ENCODE data around the gene LTF.
"Not testable (repeated sequence)": the region's sequence is repeated elsewhere in the genome, so short reads cannot be mapped to it uniquely, and the experiment has no call there.

LTF gene

DNA sequence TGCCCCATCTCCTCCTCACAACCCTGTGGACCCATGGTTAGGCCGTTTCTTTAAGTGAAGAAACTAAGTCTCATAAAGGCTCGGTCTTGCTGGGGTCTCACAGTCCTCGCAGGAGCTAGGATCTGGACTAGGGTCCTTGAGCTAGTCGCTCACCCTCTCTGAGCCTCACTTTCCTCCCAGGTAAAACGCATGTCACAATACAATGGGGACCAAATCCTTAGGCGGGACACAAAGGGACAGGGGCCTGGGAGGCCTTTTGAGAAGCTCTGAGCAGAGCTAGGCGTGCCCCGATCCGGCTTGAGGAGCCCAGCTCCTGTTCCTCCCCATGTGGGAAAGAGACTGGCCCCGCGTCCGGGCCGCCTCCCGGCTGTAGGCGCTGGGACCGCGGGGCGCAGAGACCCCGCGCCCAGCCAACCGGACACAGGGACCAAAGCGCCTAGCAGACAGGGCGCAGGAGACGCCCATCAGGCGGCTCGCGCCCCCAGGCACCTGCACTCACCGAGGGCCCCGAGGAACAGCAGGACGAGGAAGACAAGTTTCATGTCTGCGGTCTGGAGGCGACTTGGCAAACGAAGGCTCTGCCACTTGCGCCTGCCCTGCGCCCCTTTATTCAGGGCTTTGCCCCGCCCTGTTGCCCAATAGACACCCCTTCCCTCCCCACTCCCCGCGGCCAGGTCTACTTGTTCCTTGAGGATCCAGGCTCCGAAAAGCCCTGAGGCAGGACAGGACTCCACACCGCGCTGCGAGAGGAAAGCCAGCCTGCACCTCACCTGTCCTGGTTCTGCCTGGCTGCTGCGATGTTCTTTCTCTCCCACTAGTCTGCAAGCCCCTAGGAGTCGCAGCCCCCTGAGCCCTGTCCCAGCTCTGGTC lies at the start of gene LTF:
LTF (minus strand) TSS at position 580 of the 870 bp plus-strand sequence; CDS start at position 542, 38 bp downstream.
- no peak for DNase-seq

DNA sequence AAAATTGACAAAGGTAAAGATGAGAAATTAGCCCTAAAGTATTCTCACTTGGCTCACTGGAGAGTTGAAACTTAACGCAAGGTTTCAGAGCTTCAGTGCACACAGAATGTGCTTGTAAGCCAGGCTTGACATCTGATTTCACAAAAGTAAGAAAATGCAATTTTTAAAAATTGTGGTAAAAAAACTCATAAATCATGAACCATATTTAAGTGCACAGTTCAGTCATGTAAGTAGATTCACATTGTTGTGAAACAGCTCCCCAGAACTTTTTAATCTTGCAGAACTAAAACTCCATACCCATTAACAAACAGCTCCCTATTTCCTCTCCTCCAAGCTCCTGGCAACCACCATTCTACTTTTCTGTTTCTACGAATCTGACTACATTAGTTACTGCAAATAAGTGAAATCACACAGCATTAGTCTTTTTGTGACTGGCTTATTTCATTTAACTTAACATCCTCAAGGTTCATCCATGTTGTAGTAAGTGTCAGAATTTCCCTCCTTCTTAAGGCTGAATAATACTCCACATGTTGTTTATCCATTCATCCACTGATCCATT lies 47.6 kb upstream of the LTF start:
- DNase-seq: no peak

DNA sequence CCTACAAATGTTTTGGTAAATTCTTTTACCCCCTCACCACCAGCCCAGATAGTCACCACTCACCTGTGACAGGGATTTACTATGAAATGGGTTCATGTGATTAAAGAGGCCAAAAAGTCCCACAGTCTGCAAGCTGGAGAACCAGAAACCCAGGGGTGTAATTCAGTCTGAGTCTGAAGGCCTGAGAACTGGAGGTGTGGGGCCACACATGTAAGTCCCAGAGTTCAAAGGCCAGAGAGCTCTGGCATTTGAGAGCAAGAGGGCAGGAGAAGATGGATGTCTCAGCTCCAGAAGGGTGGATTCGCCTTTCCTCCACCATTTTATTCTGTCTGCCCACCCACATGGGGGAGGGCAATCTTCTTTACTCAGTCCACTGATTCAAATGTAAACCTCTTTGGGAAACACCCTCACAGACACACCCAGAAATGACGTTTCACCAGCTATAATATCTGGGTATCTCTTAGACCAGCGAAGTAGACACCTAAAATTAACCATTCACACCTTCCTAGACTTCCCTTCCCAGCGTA lies 45.0 kb upstream of the LTF start:
- DNase-seq: no peak

DNA sequence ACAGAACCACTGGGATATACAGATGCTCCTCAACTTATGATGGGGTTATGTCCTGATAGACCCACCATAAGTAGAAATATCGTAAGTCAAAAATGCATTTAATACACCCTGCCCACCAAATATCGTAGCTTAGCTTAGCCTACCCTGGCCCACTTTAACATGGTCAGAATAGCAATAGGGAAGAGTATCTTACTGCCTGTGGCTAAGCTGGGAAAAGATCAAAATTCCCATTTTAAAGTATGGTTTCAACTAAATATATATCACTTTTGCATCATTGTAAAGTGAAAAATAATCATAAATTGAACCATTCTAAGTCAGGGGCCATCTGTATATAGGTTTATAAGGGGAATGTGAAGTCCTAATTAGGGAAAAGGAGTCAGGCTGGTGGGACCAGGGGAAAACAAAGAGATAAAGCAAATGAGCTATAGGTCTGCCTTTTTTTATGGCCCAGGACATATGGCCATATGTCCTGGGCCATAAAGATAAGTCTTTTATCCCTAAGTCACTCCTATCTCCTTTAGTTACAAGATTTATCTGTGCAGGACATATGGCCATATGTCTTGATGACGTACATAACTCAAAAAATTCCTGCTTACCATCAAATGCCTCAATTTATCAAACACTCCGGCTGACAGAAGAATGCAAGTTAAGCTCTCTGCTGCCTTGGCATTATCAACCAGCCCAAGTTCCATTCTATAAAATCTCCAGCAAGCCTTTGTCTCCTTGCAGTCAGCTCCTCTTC lies 44.3 kb upstream of the LTF start:
- no peak for DNase-seq

DNA sequence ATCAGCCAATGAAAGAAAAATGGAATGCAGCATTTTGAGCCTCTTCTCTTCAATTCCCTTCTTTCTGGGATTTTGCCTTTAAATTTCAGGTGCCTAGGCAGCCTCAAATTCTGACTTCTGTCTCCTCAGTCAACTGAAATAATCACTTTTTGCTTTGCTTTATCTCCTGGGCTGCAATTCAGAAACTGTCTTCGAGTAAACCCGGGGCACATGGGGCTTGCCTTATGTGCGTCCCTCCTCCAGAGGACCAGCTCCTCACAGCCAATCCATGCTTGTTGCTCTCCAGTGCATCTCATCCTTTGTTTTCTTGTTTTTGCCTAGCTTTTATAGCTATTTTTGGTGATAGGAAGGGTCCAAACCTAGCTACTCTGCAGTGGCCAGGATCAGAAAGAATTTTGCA lies 41.8 kb upstream of the LTF start:
- no peak for DNase-seq

DNA sequence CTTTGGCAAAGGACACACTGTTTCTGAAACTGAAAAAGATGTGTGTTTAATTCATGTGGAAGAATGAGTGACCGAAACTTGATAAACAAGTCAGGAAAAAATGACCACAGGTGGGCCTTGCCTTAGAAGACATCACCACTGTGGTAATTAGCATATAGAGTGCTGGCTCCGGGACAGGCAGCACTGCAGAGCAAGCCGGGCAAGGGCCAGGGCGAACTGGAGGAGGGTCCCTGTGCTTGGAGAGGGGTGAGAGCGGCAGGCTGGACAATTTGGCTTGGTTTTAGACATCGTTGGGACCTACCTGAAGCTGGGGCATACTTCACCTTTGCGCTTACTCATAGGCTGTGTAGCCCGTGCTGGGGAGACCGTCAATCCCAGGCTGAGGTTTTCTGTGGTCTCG lies 41.2 kb upstream of the LTF start:
- DNase-seq: no peak

DNA sequence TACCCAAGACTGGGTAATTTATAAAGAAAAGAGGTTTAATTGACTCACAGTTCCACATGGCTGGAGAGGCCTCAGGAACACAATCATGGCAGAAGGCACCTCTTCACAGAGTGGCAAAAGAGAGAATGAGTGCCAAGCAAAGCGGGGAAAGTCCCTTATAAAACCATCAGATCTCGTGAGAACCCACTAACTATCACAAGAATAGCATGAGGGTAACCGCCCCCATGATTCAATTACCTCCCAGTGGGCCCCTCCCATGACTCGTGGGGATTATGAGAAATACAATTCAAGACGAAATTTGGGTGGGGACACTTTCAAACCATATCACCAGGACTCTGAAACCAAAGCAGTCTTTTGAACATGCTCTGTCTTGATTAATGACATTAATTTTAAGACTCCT lies 40.1 kb upstream of the LTF start:
- no peak for DNase-seq

DNA sequence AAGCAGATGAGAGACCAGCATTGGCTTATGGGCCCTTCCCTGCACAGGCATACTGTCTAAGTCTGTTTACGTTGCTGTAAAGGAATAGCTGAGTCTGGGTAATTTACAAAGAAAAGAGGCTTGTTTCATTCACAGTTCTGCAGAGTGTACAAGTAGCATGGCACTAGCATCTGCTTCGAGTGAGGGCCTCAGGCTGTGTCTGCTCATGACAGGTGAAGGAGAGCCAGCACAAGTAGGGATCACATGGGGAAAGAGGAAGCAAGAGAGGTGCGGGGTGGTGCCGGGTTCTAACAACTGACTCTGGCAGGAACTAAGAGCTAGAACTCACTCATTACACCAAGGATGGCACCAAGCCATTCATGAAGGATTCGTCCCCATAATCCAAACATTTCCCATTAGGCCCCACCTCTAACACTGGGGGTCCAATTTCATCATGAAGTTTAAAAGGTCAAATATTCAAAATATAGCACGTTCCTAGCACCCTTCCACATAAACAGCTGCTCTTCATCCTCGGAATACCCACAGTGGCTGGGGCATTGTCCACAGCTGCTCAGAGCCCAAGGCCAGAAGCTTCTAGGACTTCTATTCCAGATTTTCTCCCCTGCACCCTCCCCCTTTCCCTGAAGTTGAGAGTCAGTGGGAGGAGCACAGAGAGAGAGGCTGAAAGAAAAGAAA lies 38.6 kb upstream of the LTF start:
- no peak for DNase-seq

DNA sequence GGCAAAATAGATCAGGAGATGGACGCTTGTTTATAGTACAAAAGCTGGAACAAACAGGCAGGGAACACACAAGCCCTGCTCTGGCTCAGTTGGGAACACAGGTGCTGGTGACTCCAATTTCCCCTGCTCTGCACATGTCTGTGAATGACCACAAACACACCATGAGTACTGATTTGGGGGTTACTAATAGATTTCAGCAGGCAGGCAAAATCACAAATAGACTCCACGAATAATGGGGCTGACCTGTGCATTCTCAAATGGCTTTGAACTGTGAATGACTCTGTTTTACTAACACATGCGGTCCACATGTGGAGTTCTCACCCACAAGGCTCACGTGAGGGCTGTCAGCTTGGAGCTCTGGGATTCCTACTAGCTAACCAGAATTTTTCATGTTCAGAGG lies 37.0 kb upstream of the LTF start:
- DNase-seq: no peak

DNA sequence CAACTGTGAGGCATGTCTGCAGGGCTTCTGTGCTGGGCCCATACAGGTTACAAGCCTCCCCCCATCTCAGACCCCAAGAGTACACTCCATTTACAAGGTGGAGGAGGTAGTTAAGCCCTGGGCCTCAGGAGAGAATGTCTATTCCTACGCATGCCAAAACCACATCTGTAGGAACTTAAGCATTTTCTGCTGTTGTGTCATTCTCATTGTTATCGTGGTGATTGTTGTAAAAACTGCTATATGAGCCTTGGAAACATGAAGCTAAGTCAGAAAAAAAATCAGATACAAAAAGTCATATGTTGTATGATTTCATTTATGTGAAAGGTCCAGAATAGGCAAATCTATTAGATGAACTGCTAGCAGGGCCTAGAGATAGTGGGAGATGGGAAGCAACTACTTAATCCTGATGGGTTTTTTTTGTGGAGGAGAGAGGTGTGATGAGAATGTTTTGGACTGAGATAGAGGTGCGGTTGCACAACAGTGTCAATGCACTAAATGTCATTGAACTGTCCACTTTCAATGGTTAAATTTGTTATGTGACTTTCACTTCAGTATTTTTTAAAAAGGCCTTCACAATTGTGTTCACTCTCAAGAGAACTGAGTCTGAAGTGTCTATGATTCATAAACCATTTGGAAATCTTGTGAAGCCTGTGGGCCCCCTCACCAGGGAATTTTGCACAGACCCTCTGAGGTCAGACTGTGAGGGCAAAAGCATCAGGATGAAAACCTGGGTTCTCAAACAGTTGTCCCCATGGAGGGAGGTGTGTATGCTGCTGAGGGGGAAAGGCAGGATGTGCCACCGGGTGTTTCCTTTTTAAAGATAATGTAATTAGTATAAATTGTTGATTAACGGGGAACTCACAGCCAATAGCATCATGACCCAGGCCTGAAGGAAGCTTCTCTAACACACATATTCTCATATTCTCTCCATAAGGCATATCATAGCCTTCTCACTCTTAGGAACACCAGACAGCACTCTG lies 36.2 kb upstream of the LTF start:
- no peak for DNase-seq

DNA sequence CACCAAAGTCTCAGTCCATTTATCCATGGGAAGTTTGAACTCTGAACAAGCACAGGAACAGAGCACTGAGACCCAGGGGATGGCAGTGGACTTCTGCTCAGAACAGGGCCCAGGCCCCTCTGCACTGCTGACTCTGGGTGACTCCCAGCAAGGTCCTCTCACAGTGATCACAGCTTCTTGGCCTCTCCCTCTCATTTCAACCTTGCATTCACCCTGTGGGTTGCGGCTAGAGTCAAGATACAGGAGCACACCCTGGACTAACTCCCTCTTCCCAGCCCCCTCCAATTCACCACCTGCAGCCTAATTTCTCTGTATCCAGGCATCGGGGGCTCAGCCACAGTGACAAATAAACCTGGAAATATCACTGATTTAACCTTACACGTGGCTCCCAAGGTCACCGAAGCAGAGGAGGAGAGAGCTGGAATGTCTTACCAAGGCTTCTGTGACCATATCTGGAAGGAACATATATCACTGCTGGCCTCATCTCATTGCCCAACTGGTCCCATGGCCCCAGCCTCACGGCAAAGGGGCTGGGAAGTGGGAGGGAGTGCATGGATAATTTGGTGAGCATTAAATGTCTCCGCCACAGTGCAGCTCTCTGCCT lies 34.3 kb upstream of the LTF start:
- DNase-seq: no peak

DNA sequence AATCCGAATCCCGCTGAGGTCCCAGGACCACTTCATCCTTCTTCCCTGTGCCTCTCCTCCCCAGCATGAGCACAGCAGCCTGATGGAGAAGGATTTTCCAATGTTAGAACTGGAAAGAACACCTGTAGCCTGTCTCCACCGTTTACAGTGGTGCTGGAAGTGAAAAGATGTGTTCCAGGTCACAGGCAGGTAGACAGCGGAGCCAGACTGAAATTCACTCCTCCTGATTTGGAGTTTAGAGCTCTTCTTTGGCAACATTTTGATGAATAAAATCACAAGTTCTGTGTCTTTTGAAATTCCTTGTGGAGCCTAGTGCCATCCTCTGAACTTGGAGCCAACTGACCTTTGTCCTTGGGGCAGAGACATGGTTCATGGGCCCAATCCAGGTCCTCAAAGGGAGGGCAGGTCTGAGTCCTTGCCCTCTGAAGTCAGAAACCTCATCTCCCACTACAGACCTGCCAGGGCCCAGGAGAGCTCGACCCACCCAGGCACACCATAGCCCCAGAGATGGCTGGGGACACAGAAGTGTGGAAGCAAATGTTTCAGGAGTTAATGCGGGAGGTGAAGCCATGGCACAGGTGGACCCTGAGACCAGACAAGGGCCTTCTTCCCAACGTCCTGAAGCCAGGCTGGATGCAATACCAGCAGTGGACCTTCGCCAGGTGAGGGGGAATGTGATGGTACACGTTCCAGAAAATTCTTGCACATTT lies 33.0 kb upstream of the LTF start, which contains the start of gene RTP3:
RTP3 (plus strand) TSS at position 421 of the 710 bp plus-strand sequence; CDS start at position 508, 87 bp downstream.
- DNase-seq: no peak

DNA sequence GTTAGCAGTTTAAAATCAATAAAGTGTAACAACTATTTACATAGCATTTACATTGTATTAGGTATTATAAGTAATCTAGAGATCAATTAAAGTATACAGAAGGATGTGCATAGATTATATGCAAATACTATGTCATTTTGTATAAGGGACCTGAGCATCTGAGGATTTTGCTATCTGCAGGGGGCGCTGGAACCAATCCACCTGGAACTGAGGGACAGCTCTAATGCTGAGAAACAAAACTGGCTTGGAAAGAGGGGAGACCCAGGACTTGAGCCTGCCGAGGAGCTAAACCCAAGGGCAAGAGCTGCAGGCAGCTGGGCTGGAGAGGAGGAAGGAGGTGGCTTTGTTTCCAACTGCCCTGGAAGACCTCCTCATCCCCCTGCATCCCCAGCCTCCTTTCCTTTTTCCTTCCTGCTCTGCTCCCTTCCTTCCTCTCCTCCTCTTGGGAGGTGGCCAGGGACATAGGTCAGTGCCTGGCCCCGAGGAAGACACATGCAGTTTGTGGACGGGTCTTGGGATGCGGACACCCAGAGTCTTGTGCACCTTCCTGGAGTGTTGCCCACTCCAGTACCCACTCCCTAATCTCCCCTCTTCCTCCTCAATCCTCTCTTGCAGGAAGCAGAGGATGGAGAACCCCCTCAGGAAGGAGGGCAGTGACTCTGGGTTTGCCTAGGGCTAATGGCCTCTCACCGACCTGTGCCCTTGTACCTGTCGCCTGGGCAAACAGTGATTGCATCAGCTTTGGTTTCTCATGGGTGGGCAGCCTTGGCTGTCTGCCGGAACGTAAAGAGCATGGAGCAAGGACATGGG lies 32.2 kb upstream of the LTF start:
- no peak for DNase-seq

DNA sequence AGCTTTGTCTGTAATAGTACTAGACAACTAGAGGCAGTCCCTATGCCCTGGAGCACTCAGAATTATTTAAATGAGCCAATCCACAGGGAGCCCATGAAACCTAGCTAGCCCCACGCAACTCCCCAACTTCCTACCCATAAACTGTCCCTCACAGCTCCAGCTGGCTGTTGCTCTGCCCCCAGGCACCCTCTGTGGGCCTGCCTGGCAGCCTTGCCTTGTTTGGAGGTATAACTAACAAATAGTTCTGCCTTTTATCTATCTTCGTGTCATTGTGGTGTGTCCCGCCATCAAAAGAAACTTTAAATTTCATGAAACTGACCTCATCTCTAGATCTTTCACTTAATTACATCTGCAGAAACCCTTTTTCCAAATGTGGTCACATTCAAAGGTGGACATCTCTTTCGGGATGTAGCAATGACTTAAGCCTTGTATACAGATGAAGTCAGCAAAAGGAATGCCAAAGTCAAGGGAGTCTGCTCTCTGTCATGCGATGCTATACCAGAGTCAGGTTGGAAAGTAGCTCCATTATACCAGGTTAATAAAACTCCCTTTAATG lies 31.3 kb upstream of the LTF start:
- DNase-seq: no peak

DNA sequence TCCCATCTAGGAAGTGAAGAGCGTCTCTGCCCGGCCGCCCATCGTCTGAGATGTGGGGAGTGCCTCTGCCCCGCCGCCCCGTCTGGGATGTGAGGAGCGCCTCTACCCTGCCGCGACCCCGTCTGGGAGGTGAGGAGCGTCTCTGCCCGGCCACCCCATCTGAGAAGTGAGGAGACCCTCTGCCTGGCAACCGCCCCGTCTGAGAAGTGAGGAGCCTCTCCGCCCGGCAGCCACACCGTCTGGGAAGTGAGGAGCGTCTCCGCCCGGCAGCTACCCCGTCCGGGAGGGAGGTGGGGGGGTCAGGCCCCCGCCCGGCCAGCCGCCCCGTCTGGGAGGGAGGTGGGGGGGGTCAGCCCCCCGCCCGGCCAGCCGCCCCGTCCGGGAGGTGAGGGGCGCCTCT lies 29.8 kb upstream of the LTF start:
- not testable (repeated sequence) for DNase-seq

DNA sequence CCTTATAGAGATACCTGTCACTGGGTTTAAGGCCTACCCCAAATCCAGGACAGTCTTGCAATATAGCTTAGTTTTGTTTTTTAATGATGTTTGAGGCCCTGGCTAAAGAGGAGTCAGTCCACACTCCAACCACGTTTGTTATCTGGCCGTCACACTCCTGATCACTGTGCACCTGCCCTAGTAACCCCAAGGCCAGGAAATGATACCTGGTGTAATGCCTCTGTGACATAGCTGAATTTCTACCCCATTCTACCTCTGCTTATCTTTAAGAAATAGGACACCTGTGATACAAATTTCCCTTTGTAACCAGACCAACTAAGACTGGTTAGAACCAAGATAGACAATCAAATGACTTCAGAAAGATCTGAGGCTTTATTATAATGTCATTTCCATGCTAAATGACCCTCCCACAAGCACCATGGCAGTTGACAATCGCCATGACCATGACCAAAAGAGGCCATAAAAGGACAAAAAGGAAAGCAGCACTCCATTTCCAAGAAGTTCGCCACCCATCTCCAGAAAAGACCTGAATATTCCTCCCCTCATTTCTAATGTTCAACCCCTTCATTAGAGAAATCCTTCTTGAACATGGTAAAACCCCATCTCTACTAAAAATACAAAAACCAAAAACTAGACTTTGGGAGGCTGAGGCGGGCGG lies 28.3 kb upstream of the LTF start:
- no peak for DNase-seq

DNA sequence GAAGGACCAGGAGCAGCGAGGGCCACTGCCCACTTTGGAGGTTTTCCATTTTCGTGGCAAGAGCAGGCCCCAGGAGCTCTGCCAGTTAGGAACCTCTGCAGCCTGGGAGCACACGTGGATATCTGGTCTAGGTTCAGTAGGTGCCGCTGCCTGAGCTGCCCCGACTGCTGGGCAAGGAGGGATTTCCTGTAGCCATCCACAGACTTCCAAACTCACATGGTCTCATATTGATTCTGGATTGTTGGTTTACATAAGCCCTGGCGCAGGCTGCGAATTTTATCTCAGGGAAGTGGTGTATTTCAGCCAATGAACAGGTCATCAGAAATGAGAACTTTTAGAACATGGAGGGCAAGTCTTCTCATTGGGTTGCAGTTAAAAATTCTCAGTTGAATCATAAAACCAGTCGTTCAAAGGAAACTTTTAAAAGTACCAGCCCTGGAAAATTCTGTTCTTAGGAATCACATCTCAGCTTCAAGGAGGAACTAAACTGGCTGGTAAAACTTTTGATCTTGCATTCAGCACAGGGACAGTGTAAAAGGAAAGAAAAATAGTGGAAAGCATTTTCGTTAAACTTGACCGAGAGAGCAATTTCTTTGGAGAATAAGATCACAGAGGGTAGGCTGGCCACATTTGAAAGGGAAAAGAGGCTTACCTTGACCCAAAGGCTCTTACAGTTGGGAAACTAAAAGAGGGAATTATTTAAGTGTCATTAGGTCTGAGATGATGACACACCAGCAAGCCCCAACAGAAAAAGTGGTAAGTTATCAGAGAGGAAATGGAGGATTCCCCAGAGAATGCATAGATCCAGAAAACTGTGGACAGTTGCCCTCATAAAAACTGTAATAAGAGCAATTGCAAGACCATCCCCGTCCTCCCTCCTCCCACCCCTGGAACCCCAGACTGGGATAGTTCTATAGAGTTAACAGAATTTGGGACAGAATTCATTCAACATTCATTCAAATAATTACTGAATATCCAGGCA lies 26.7 kb upstream of the LTF start:
- no peak for DNase-seq
